Neural crest cell (in vitro differentiated cells): ENCODE data around the gene COX6A1. TPM values are rescaled to one million over a fixed set of nuclear protein-coding genes. Genes with fewer than 3 reads are reported as not detected.

ENCODE experiments used
- DNase-seq: peaks from one replicate; pipeline ENCODE4 v3.0.0; 2021; ENCODE audit warnings: low read depth, mixed read lengths, low spot score
- H3K27ac Mint-ChIP-seq: one replicate; pipeline ENCODE4 v1.8.0; 2021; ENCODE audit warnings: mild to moderate bottlenecking, mixed read lengths; ENCODE audit not compliant: unreplicated experiment
- H3K27me3 Mint-ChIP-seq: 2 replicates; pipeline ENCODE4 v1.8.0; 2021; ENCODE audit warnings: low read depth, mild to moderate bottlenecking, mixed read lengths
- H3K36me3 Mint-ChIP-seq: 2 replicates; pipeline ENCODE4 v1.8.0; 2021; ENCODE audit warnings: low read depth, mild to moderate bottlenecking, mixed read lengths
- H3K4me1 Mint-ChIP-seq: 2 replicates; pipeline ENCODE4 v1.8.0; 2021; ENCODE audit warnings: mixed read lengths
- H3K4me3 Mint-ChIP-seq: one replicate; pipeline ENCODE4 v1.8.0; 2021; ENCODE audit warnings: mild to moderate bottlenecking, mixed read lengths
- H3K9me3 Mint-ChIP-seq: 2 replicates; pipeline ENCODE4 v1.8.0; 2021; ENCODE audit warnings: mixed read lengths
- CTCF ChIP-seq: fragments of 200-600 bp; sonication (generic); conservative IDR thresholded peaks from 2 replicates; pipeline ENCODE4 v1.5.0; 2021; ENCODE audit warnings: antibody characterized with exemption, mild to moderate bottlenecking
- total RNA-seq: library from RNA; stranded (reverse); gene quantifications from 2 replicates; pipeline ENCODE4 v1.2.1, GENCODE V29; 2021

Gene COX6A1
- total RNA-seq, 1 donor from 2014 or later = 320 TPM

- no peaks in the 10 kb centered on the region for H3K27me3 Mint-ChIP-seq
- H3K36me3 Mint-ChIP-seq = no peaks in the 10 kb centered on the region
- peaks cover 23% of the 10 kb centered on the region for H3K4me1 Mint-ChIP-seq
- H3K9me3 Mint-ChIP-seq = no peaks in the 10 kb centered on the region
- DNase-seq = no peak
- no peak for TF ChIP-seq CTCF
- peak overlapping the region; percentile 1 for H3K27ac Mint-ChIP-seq
- H3K4me3 Mint-ChIP-seq = no peak overlapping the region
Observed at GRCh38 chr12:120406069-120406468, 31.8 kb upstream of the COX6A1 start.

- H3K9me3 Mint-ChIP-seq = no peaks in the 10 kb centered on the region
- peaks cover 23% of the 10 kb centered on the region for H3K4me1 Mint-ChIP-seq
- H3K36me3 Mint-ChIP-seq = no peaks in the 10 kb centered on the region
- no peak for TF ChIP-seq CTCF
- DNase-seq = no peak
- no peaks in the 10 kb centered on the region for H3K27me3 Mint-ChIP-seq
- no peak overlapping the region for H3K4me3 Mint-ChIP-seq
- peak overlapping the region; percentile 1 for H3K27ac Mint-ChIP-seq
Observed at GRCh38 chr12:120406553-120406952, 31.4 kb upstream of the COX6A1 start.

- Mint-ChIP-seq H3K27me3 (no peaks in the 10 kb centered on the region), H3K27ac (no peak overlapping the region), H3K4me3 (no peak overlapping the region), H3K9me3 (no peaks in the 10 kb centered on the region), H3K4me1 (peaks cover 19% of the 10 kb centered on the region), H3K36me3 (no peaks in the 10 kb centered on the region)
- no peak for DNase-seq
- no peak for TF ChIP-seq CTCF
Observed at GRCh38 chr12:120408771-120409170, 29.1 kb upstream of the COX6A1 start.

- Mint-ChIP-seq H3K27ac (no peak overlapping the region), H3K36me3 (no peaks in the 10 kb centered on the region), H3K9me3 (no peaks in the 10 kb centered on the region), H3K4me1 (peaks cover 22% of the 10 kb centered on the region), H3K4me3 (no peak overlapping the region), H3K27me3 (no peaks in the 10 kb centered on the region)
- no peak for DNase-seq
- TF ChIP-seq CTCF = no peak
Observed at GRCh38 chr12:120412421-120412820, 25.5 kb upstream of the COX6A1 start.

GRCh38 chr12:120413901-120414695 is 23.8 kb upstream of the COX6A1 start:
- DNase-seq = peak; percentile 54
- no peaks in the 10 kb centered on the region for H3K36me3 Mint-ChIP-seq
- no peaks in the 10 kb centered on the region for H3K27me3 Mint-ChIP-seq
- peak overlapping the region; percentile 69 for H3K27ac Mint-ChIP-seq
- H3K4me1 Mint-ChIP-seq = peaks cover 22% of the 10 kb centered on the region
- no peaks in the 10 kb centered on the region for H3K9me3 Mint-ChIP-seq
- no peak for TF ChIP-seq CTCF
- H3K4me3 Mint-ChIP-seq = peak overlapping the region; percentile 45
